Skin of body (tissue), 2 donors: ENCODE measurements around the gene MECP2. TPM values are rescaled to one million over a fixed set of nuclear protein-coding genes. Genes with fewer than 3 reads are reported as not detected.

Experiments
- small RNA-seq: library from RNA; depleted of rRNA; stranded (forward); fragments of <200 nt; gene quantifications from one replicate; pipeline ENCODE3, GENCODE V24; 2014; ENCODE audit warnings: low replicate concordance
- total RNA-seq: library from RNA; depleted of rRNA; stranded (reverse); fragments of >200 nt; gene quantifications from one replicate; pipeline ENCODE4 v1.2.3, GENCODE V29; 2014

MECP2 gene
- total RNA-seq, 1 donor from 2014 or later: 22.2 TPM

Small RNAs within 50 kb of the gene (small RNA-seq; reads per million reads assigned to genes)
- not detected for gene MIR3202-1

Other genes starting within 250 kb of the MECP2 start
- 3.6 TPM for gene L1CAM, start 211.5 kb downstream of the MECP2 start, total RNA-seq
- gene AVPR2, start 193.0 kb downstream of the MECP2 start, total RNA-seq: 0.89 TPM
- 14.4 TPM for gene ARHGAP4, start 171.5 kb downstream of the MECP2 start, total RNA-seq
- 25.9 TPM for gene NAA10, start 162.7 kb downstream of the MECP2 start, total RNA-seq
- 5.0 TPM for gene RENBP, start 153.1 kb downstream of the MECP2 start, total RNA-seq
- 13.6 TPM for gene HCFC1, start 125.9 kb downstream of the MECP2 start, total RNA-seq
- gene TMEM187, start 125.0 kb downstream of the MECP2 start, total RNA-seq: 2.9 TPM
- 19.6 TPM for gene IRAK1, start 77.8 kb downstream of the MECP2 start, total RNA-seq
- gene OPN1LW, start 46.5 kb upstream of the MECP2 start, total RNA-seq: not detected
- not detected for gene OPN1MW, start 84.9 kb upstream of the MECP2 start, total RNA-seq
- not detected for gene OPN1MW2, start 122.0 kb upstream of the MECP2 start, total RNA-seq
- not detected for gene OPN1MW3, start 159.9 kb upstream of the MECP2 start, total RNA-seq
- gene TEX28, start 197.4 kb upstream of the MECP2 start, total RNA-seq: not detected
- 0.30 TPM for gene TKTL1, start 198.1 kb upstream of the MECP2 start, total RNA-seq